ENCODE measurements around the gene CYP46A1.

- TF ChIP-seq EZH2phosphoT487 (IDR thresholded peaks at IDR 0.05; ENCODE audit: insufficient read depth, low read depth) (no peak), EZH2 (IDR thresholded peaks at IDR 0.05; ENCODE audit: insufficient read depth, poor library complexity, severe bottlenecking) (no peak)
Measured at GRCh38 chr14:99755068-99755405, 70.9 kb downstream of the CYP46A1 start.

All from GM23248 (cell line).